Sigmoid colon (tissue), 4 donors: ENCODE data around the gene MRTFA.

Experiments used
- EP300 ChIP-seq, 4 donors: sonication (generic); formaldehyde crosslinking; IDR thresholded peaks; one replicate each; pipeline ENCODE4 v1.6.1; 2017; ENCODE audit warnings: antibody characterized with exemption in 4 of 4
- POLR2A ChIP-seq, 2 donors: fragments of 450-650 bp; IDR thresholded peaks; one replicate each; pipeline ENCODE4 v1.6.1; 2016; ENCODE audit warnings: antibody characterized with exemption in 2 of 2, mild to moderate bottlenecking in 2 of 2, moderate library complexity in 2 of 2
- POLR2AphosphoS5 ChIP-seq, 4 donors: sonication (generic); formaldehyde crosslinking; IDR thresholded peaks; one replicate each; pipeline ENCODE4 v1.6.1; 2017; ENCODE audit warnings: antibody characterized with exemption in 4 of 4
- TF ChIP-seq, protein P1 (sequence below), 4 experiments: fragments of 450-650 bp in 3 of 4; fragments of 200-600 bp in 1 of 4; IDR thresholded peaks; one replicate each; pipeline ENCODE4 v1.5.1; 2016 to 2019; ENCODE audit warnings: antibody characterized with exemption in 4 of 4, mild to moderate bottlenecking in 3 of 4, moderate library complexity in 2 of 4

- TF ChIP-seq EP300 (IDR thresholded peaks at IDR 0.05) (no peak), POLR2A (IDR thresholded peaks at IDR 0.05) (no peak), POLR2AphosphoS5 (IDR thresholded peaks at IDR 0.05) (no peak)
- TF ChIP-seq, protein P1, sequence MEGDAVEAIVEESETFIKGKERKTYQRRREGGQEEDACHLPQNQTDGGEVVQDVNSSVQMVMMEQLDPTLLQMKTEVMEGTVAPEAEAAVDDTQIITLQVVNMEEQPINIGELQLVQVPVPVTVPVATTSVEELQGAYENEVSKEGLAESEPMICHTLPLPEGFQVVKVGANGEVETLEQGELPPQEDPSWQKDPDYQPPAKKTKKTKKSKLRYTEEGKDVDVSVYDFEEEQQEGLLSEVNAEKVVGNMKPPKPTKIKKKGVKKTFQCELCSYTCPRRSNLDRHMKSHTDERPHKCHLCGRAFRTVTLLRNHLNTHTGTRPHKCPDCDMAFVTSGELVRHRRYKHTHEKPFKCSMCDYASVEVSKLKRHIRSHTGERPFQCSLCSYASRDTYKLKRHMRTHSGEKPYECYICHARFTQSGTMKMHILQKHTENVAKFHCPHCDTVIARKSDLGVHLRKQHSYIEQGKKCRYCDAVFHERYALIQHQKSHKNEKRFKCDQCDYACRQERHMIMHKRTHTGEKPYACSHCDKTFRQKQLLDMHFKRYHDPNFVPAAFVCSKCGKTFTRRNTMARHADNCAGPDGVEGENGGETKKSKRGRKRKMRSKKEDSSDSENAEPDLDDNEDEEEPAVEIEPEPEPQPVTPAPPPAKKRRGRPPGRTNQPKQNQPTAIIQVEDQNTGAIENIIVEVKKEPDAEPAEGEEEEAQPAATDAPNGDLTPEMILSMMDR (IDR thresholded peaks at IDR 0.05): no peak
Measured at GRCh38 chr22:40411506-40411861, 225.0 kb downstream of the MRTFA start.
